NB4 (cell line): ENCODE measurements around the gene HOXC12.

Experiments
- CTCF ChIP-seq: IDR thresholded peaks from one replicate; pipeline ENCODE4 v1.5.1; 2012; ENCODE audit warnings: low read depth, low read length
- MYC ChIP-seq: IDR thresholded peaks from 2 replicates; pipeline ENCODE4 v1.6.1; 2011; ENCODE audit warnings: low read depth, low read length
- POLR2A ChIP-seq: IDR thresholded peaks from 2 replicates; pipeline ENCODE4 v1.6.1; 2011; ENCODE audit warnings: mild to moderate bottlenecking; ENCODE audit not compliant: insufficient read length; ENCODE audit errors: extremely low read depth

- TF ChIP-seq CTCF (no peak), POLR2A (no peak), MYC (no peak)
Observed at GRCh38 chr12:53937099-53937498, 17.6 kb upstream of the HOXC12 start.
